Pericardium fibroblast (primary cell): ENCODE data around the gene SPIN2B. TPM values are rescaled to one million over a fixed set of nuclear protein-coding genes. Genes with fewer than 3 reads are reported as not detected.

Source experiments
- total RNA-seq: library from RNA; depleted of rRNA; stranded (reverse); fragments of >200 nt; gene quantifications from 2 replicates; pipeline ENCODE4 v1.2.3, GENCODE V29; 2015

SPIN2B gene
- total RNA-seq, result 7.0 and 13.8 TPM in 2 replicates

GRCh38 chrX:57121162-57121755 is at the start of gene SPIN2B:
Gene SPIN2B, minus strand, starts transcription at chrX:57121548.

DNA sequence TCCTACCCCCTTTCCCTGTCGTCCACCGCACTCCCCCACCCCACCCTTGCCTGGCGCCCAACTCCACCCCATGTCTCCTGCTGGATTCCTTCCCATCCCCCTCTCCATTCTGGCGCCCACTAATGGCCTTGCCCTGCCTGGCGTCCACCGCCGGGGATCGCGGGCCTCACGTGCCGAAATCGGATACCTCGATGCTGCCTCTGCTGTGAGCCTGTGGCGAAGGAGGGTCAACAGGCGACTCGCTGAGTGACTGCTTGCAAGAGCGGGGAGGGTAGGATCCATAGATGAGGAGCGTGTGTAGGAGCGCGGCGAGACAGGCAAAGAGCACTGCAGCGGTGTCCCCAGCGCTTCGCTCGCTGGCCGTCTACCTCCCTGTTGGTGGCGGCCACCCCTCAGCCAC is 15.7 kb upstream of the SPIN2B start, which contains the start of gene SPIN2A:
SPIN2A (minus strand) TSS at position 325 of the 400 bp plus-strand sequence. CDS start 800 bp downstream, outside the sequence.

Other genes starting within 250 kb of the SPIN2B start
- gene SPIN3, start 126.0 kb downstream of the SPIN2B start, total RNA-seq, result 3.6 and 4.2 TPM in 2 replicates
- 0.09 and 1.4 TPM in 2 replicates for gene SPIN2A, start 15.8 kb upstream of the SPIN2B start, total RNA-seq
- not detected in 2 replicates for gene FAAH2, start 165.2 kb upstream of the SPIN2B start, total RNA-seq